Prostate gland (tissue), 2 donors: ENCODE measurements around the gene NBEA. TPM values are rescaled to one million over a fixed set of nuclear protein-coding genes. Genes with fewer than 3 reads are reported as not detected.

Experiments used
- small RNA-seq, 2 donors: library from RNA; depleted of rRNA; stranded (forward); fragments of <200 nt; gene quantifications; one replicate each; pipeline ENCODE3, GENCODE V24; 2016
- total RNA-seq, 2 donors: library from RNA; depleted of rRNA; stranded (reverse); fragments of >200 nt; gene quantifications; one replicate each; pipeline ENCODE4 v1.1.0, GENCODE V29; 2016

The NBEA gene
- total RNA-seq, 2 donors from 2014 or later: 13.6 to 16.9 TPM

Small RNA genes within 50 kb of the gene (small RNA-seq; reads per million reads assigned to genes)
- 0 reads per million in 2 donors for gene RF00017
